HCEC 1CT (cell line): ENCODE data around the gene TCP11L2.
"Not testable (repeated sequence)": the region's sequence is repeated elsewhere in the genome, so short reads cannot be mapped to it uniquely, and the experiment has no call there.

Experiments used
- DNase-seq: peaks from one replicate; pipeline ENCODE4 v3.0.0-alpha.2; 2017

The TCP11L2 gene

GRCh38 chr12:106284358-106285105 lies 18.0 kb upstream of the TCP11L2 start:
- no peak for DNase-seq

GRCh38 chr12:106285982-106286381 lies 16.6 kb upstream of the TCP11L2 start:
- no peak for DNase-seq

- DNase-seq, result not testable (repeated sequence)
Observed at GRCh38 chr12:106286576-106287162, 15.9 kb upstream of the TCP11L2 start.

- no peak for DNase-seq
Observed at GRCh38 chr12:106287364-106287763, 15.2 kb upstream of the TCP11L2 start.

- no peak for DNase-seq
Observed at GRCh38 chr12:106288101-106288493, 14.4 kb upstream of the TCP11L2 start.

GRCh38 chr12:106288494-106289195 lies 13.9 kb upstream of the TCP11L2 start:
- peak; percentile 89 for DNase-seq

GRCh38 chr12:106289196-106289681 lies 13.3 kb upstream of the TCP11L2 start:
- DNase-seq, result no peak

GRCh38 chr12:106290666-106291065 lies 11.9 kb upstream of the TCP11L2 start:
- DNase-seq, result no peak

GRCh38 chr12:106291342-106291741 lies 11.2 kb upstream of the TCP11L2 start:
- no peak for DNase-seq

GRCh38 chr12:106292339-106292738 lies 10.2 kb upstream of the TCP11L2 start:
- DNase-seq, result no peak

- peak; percentile 84 for DNase-seq
Observed at GRCh38 chr12:106296179-106296877, 6.2 kb upstream of the TCP11L2 start.

- no peak for DNase-seq
Observed at GRCh38 chr12:106297075-106297474, 5.5 kb upstream of the TCP11L2 start.

- DNase-seq, result no peak
Observed at GRCh38 chr12:106297681-106298080, 4.9 kb upstream of the TCP11L2 start.

- DNase-seq, result no peak
Observed at GRCh38 chr12:106299202-106299774, 3.2 kb upstream of the TCP11L2 start.

GRCh38 chr12:106300761-106301160 lies 1.8 kb upstream of the TCP11L2 start:
- no peak for DNase-seq

- DNase-seq, result no peak
Observed at GRCh38 chr12:106301241-106301610, 1.3 kb upstream of the TCP11L2 start.

- peak; percentile 30 for DNase-seq
Observed at GRCh38 chr12:106301611-106302321, 767 bp upstream of the TCP11L2 start.

- peak; percentile 58 for DNase-seq
Observed at GRCh38 chr12:106303202-106303820, 778 bp downstream of the TCP11L2 start.

- no peak for DNase-seq
Observed at GRCh38 chr12:106304001-106304421, 1.5 kb downstream of the TCP11L2 start.

GRCh38 chr12:106304797-106305196 lies 2.3 kb downstream of the TCP11L2 start:
- DNase-seq, result no peak

GRCh38 chr12:106305376-106305775 lies 2.8 kb downstream of the TCP11L2 start:
- DNase-seq, result no peak

GRCh38 chr12:106307181-106307580 lies 4.6 kb downstream of the TCP11L2 start:
- no peak for DNase-seq
